Panc1 (cell line): Measurements from ENCODE around the gene SLC37A1. TPM values are rescaled to one million over a fixed set of nuclear protein-coding genes. Genes with fewer than 3 reads are reported as not detected.

Experiments used
- ATAC-seq: fragments of 200-7000 bp; cut with Tn5 transposase; 2 replicates; pipeline ENCODE4 v1.9.1; 2020; ENCODE audit warnings: mild to moderate bottlenecking, moderate library complexity
- BruUV-seq: library from RNA; stranded (reverse); fragments of 400-500 nt; replicated peaks from 2 replicates; lab custom pipeline; 2021; lab: Mats Ljungman, UMichigan
- CTCF ChIA-PET: fragments of 300-600 bp; sonication (Branson Sonifier 250); formaldehyde crosslinking; loops from one replicate; lab custom pipeline; 2022; ENCODE audit warnings: antibody characterized with exemption; lab: Charles Lee
- POLR2A ChIA-PET: fragments of 300-600 bp; sonication (Branson Sonifier 250); formaldehyde crosslinking; loops from one replicate; lab custom pipeline; 2022; ENCODE audit warnings: antibody characterized with exemption; lab: Charles Lee
- DNase-seq: peaks from one replicate; pipeline ENCODE4 v3.0.0-alpha.2; 2010; ENCODE audit warnings: low read depth, low spot score
- H3K27ac ChIP-seq: 2 replicates; pipeline ENCODE4 v1.5.1; 2011; ENCODE audit warnings: mild to moderate bottlenecking, low read length, inconsistent platforms
- H3K27me3 ChIP-seq: fragments of 200-500 bp; sonication (Bioruptor generic); 2 replicates; pipeline ENCODE4 v1.6.0; 2014; ENCODE audit warnings: low read length, inconsistent platforms; ENCODE audit not compliant: control insufficient read depth, insufficient read depth
- H3K36me3 ChIP-seq: fragments of 200-500 bp; sonication (Bioruptor generic); 2 replicates; pipeline ENCODE4 v1.5.1; 2014; ENCODE audit warnings: inconsistent platforms, mild to moderate bottlenecking, low read length, moderate library complexity; ENCODE audit not compliant: control insufficient read depth, insufficient read depth
- H3K4me1 ChIP-seq: 2 replicates; pipeline ENCODE4 v1.5.1; 2011; ENCODE audit warnings: inconsistent platforms, mild to moderate bottlenecking, low read length, moderate library complexity; ENCODE audit not compliant: control insufficient read depth, insufficient read depth
- H3K4me3 ChIP-seq, 2 experiments: 2 replicates each; pipeline ENCODE4 v1.5.1; 2011 to 2012; ENCODE audit warnings: low read depth in 2 of 2, low read length in 2 of 2, mild to moderate bottlenecking in 2 of 2, inconsistent platforms in 1 of 2, moderate library complexity in 1 of 2
- H3K9me3 ChIP-seq: fragments of 200-500 bp; sonication (Bioruptor generic); 2 replicates; pipeline ENCODE4 v1.5.1; 2014; ENCODE audit warnings: low read depth, mild to moderate bottlenecking, inconsistent platforms, low read length, moderate library complexity; ENCODE audit not compliant: control insufficient read depth, insufficient read depth
- CTCF ChIP-seq: fragments of 450-650 bp; IDR thresholded peaks from 2 replicates; pipeline ENCODE4 v1.5.1; 2017; ENCODE audit warnings: mild to moderate bottlenecking
- POLR2AphosphoS5 ChIP-seq: IDR thresholded peaks from 2 replicates; pipeline ENCODE4 v1.6.1; 2012; ENCODE audit warnings: mild to moderate bottlenecking, low read depth, low read length, moderate library complexity
- REST ChIP-seq, 2 experiments: IDR thresholded peaks; 2 replicates each; pipeline ENCODE4 v1.6.1; 2011 to 2012; ENCODE audit warnings: low read depth in 2 of 2, control low read depth in 1 of 2, low read length in 1 of 2, mild to moderate bottlenecking in 1 of 2, moderate library complexity in 1 of 2; ENCODE audit not compliant: insufficient read depth in 1 of 2
- SIN3A ChIP-seq: IDR thresholded peaks from 2 replicates; pipeline ENCODE4 v1.6.1; 2012; ENCODE audit warnings: low read depth, mild to moderate bottlenecking, low read length, moderate library complexity, borderline replicate concordance; ENCODE audit not compliant: insufficient read depth
- TCF7L2 ChIP-seq: IDR thresholded peaks from 2 replicates; pipeline ENCODE4 v1.6.1; 2011; ENCODE audit warnings: mild to moderate bottlenecking, low read depth, low read length, inconsistent platforms
- in situ Hi-C: cut with HindIII; loops from 2 replicates; pipeline ENCODE4 v1.10.0; 2016; ENCODE audit warnings: low sequenced_read_pairs, low pct_unique_long_range_greater_than_20kb
- intact Hi-C: fragments of 100-400 bp; cut with micrococcal nuclease; formaldehyde crosslinking; loops from one replicate; pipeline ENCODE4 v1.10.0; 2022; ENCODE audit not compliant: unreplicated experiment
- total RNA-seq: library from RNA; stranded (reverse); gene quantifications from one replicate; pipeline ENCODE4 v1.2.1, GENCODE V29; 2021; ENCODE audit not compliant: unreplicated experiment

Gene SLC37A1
- total RNA-seq, 1 experiment from 2014 or later = 7.7 TPM

GRCh38 chr21:42478504-42478903 lies 35.1 kb upstream of the SLC37A1 start:
- ATAC-seq = no peak
- ChIA-PET POLR2A (interaction anchor here (0.6 kb wide), 1 partner anchor 510 kb away, joined by 4 read pairs; no protein-coding TSS in a partner anchor), CTCF (no interaction called here)
- no peak for DNase-seq
- in situ Hi-C loops = no loop called here
- TF ChIP-seq CTCF = no peak
- TF ChIP-seq SIN3A = no peak
- no peak for TF ChIP-seq POLR2AphosphoS5
- TF ChIP-seq REST (IDR thresholded peaks at IDR 0.05; ENCODE audit: insufficient read depth in 1 of 2, low read depth in 2 of 2, low read length in 1 of 2) = no peak
- no peak for TF ChIP-seq TCF7L2
- intact Hi-C loops = no loop called here
- no peak overlapping the region for H3K27ac ChIP-seq
- no peaks in the 10 kb centered on the region for H3K36me3 ChIP-seq
- H3K9me3 ChIP-seq = no peaks in the 10 kb centered on the region
- no peaks in the 10 kb centered on the region for H3K4me1 ChIP-seq
- H3K4me3 ChIP-seq = no peak overlapping the region
- BruUV-seq = no TSS peak
- no peaks in the 10 kb centered on the region for H3K27me3 ChIP-seq

- H3K9me3 ChIP-seq = no peaks in the 10 kb centered on the region
- CTCF ChIA-PET = no interaction called here
- no peak for ATAC-seq
- intact Hi-C loops (no loop called here), in situ Hi-C loops (no loop called here)
- DNase-seq = no peak
- H3K4me1 ChIP-seq = no peaks in the 10 kb centered on the region
- TF ChIP-seq CTCF (no peak), POLR2AphosphoS5 (no peak), SIN3A (no peak), TCF7L2 (no peak), REST (IDR thresholded peaks at IDR 0.05; ENCODE audit: insufficient read depth in 1 of 2, low read depth in 2 of 2, low read length in 1 of 2) (no peak)
- no peak overlapping the region for H3K4me3 ChIP-seq
- no peaks in the 10 kb centered on the region for H3K36me3 ChIP-seq
- BruUV-seq = no TSS peak
- POLR2A ChIA-PET = no interaction called here
- H3K27me3 ChIP-seq = no peaks in the 10 kb centered on the region
- no peak overlapping the region for H3K27ac ChIP-seq
These were observed 34.1 kb upstream of the SLC37A1 start for GRCh38 chr21:42479582-42479981.
